IgD-negative memory B cell (primary cell): Measurements from ENCODE around the gene BCL2. TPM values are rescaled to one million over a fixed set of nuclear protein-coding genes. Genes with fewer than 3 reads are reported as not detected.
"Not testable (repeated sequence)": the region's sequence is repeated elsewhere in the genome, so short reads cannot be mapped to it uniquely, and the experiment has no call there.

Source experiments
- H3K27ac Mint-ChIP-seq, 3 donors: one replicate each; pipeline ENCODE4 v1.8.0; 2020 to 2022; ENCODE audit warnings: mild to moderate bottlenecking in 3 of 3, mixed read lengths in 3 of 3, moderate library complexity in 1 of 3
- H3K27me3 Mint-ChIP-seq: one replicate; pipeline ENCODE4 v1.8.0; 2021; ENCODE audit warnings: mixed read lengths
- H3K36me3 Mint-ChIP-seq: one replicate; pipeline ENCODE4 v1.8.0; 2020; ENCODE audit warnings: mild to moderate bottlenecking, mixed read lengths
- H3K4me1 Mint-ChIP-seq, 3 donors: one replicate each; pipeline ENCODE4 v1.8.0; 2020 to 2022; ENCODE audit warnings: mixed read lengths in 3 of 3, mild to moderate bottlenecking in 1 of 3
- H3K4me3 Mint-ChIP-seq, 4 donors: one replicate each; pipeline ENCODE4 v1.8.0; 2020 to 2022; ENCODE audit warnings: mild to moderate bottlenecking in 4 of 4, mixed read lengths in 4 of 4, moderate library complexity in 3 of 4
- H3K9me3 Mint-ChIP-seq, 3 donors: one replicate each; pipeline ENCODE4 v1.8.0; 2020 to 2021; ENCODE audit warnings: mixed read lengths in 3 of 3, mild to moderate bottlenecking in 1 of 3
- polyA plus RNA-seq: library from polyadenylated mRNA; unstranded; fragments of 300-500 nt; fragmentation: Illumina TruSeq; gene quantifications from one replicate; pipeline ENCODE4 v1.2.3, GENCODE V29; 2021

Gene BCL2
- polyA plus RNA-seq, 1 donor from 2014 or later, result 36.2 TPM

DNA sequence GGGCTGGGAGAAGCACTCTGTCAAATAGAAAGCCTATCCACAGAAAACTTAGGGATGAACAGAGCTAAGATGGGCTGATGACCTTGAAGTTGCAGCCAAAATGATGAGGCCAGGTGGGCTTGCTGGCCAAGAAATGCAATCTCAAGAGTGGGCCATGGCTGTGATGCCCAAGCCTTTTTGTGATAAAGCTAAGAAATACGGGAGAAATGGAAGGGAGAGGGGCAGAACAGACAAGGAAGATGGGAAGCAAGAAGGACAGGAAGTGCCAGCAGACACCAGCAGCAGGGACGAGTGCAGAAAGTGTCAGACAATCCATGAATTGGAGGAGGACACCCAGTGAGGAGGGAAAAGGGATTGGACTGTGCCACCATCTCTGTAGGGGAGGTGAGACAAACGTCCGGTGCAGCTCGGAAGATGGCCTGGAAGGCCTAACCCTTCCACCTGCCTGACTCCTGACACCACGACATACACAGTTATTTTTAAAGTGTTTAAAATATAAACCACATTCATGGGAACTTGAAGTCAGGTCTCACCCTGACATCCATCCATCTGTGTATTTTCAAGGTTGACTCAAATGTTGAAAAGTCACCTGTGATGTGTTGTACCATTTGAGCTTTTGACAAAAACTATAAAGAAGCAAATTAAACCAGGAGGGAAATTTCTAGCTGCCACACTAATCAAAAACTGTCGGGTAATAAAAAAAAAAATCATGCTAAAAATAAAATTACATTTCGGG lies 105.5 kb downstream of the BCL2 start:
- H3K9me3 Mint-ChIP-seq, result peaks cover 0 to 3% (median 0%) of the 10 kb centered on the region in 3 donors
- H3K4me3 Mint-ChIP-seq, result peak overlapping the region in 1 of 4 donors; percentile 31
- peaks cover 49 to 74% (median 51%) of the 10 kb centered on the region in 3 donors for H3K4me1 Mint-ChIP-seq
- H3K36me3 Mint-ChIP-seq, result peaks cover 14% of the 10 kb centered on the region
- H3K27me3 Mint-ChIP-seq, result peaks cover 2% of the 10 kb centered on the region
- H3K27ac Mint-ChIP-seq, result peak overlapping the region; percentile 1 to 92 (median 77)

DNA sequence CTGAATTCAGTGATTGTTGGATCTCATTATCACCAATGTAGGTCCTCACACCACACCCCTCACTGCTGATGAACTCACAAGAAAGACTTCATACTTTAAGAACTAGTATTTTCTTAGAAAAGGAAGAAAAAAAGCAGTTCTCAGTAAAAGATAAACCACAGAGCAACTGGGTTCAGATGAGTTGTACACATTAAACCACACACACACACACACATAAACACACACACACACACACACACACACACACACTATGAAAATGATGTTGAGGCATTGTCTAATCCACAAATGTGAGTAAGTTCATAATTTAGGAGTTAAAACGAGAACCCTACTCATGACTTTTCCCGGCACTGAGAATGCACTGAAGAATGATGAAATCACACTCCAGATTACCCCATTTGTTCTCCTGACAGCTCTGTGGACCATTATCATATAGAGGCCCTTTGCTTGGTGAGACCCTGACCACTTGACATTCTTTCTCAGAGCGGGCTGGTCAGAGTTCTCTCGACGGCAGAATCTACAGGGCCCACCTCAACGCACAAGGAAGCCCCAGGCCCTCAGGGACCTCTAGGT lies 106.2 kb downstream of the BCL2 start:
- peaks cover 7% of the 10 kb centered on the region for H3K36me3 Mint-ChIP-seq
- H3K4me1 Mint-ChIP-seq, result peaks cover 44 to 76% (median 46%) of the 10 kb centered on the region in 3 donors
- peaks cover 0 to 3% (median 0%) of the 10 kb centered on the region in 3 donors for H3K9me3 Mint-ChIP-seq
- peak overlapping the region in 2 of 4 donors; percentile 68 to 77 for H3K4me3 Mint-ChIP-seq
- H3K27ac Mint-ChIP-seq, result peak overlapping the region; percentile 1 to 92 (median 77)
- peaks cover 2% of the 10 kb centered on the region for H3K27me3 Mint-ChIP-seq

DNA sequence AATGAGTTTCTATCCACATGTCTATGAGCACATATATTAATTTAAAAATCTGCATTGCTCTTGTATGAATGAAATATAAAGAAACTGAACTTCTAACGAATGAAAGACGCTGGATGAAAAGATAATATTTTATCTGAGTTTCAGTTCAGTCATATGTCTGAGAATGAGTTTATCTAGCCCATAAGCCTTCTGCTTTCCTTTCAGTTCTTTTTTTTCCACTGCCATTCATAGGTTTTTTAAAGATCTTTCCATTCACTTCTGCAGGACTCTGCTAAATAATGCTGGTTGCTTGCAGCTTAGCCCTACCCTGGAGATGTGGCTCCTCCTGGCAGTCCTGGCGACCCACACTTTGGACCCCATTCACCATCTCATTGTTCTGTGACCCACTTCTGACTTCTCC lies 109.0 kb downstream of the BCL2 start:
- Mint-ChIP-seq H3K9me3 (peaks cover 0 to 3% (median 0%) of the 10 kb centered on the region in 3 donors), H3K36me3 (peaks cover 2% of the 10 kb centered on the region), H3K4me1 (peaks cover 48 to 76% (median 51%) of the 10 kb centered on the region in 3 donors), H3K27ac (peak overlapping the region; percentile 21 to 70 (median 26)), H3K4me3 (peak overlapping the region in 2 of 4 donors; percentile 1 to 66), H3K27me3 (peaks cover 2% of the 10 kb centered on the region)

DNA sequence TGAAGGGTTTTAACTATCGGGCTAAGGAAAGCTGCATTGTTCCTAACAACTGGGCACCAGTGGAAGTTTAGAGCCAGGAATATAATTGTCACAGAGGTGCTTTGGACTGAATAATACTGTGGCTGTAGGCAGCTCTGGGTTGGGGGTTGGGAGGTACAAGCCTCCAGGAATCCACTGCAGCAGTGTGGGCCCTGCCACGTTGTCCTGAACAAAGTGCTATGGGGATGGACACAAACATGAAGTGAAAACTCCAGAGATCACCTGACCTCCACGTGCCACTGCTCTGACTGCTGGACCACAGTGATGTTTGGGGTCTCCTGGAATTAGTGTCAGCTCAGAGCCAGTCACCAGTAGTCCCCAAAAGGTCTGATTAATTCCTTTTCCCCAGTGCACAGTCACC lies 110.9 kb downstream of the BCL2 start:
- Mint-ChIP-seq H3K27me3 (no peaks in the 10 kb centered on the region), H3K27ac (peak overlapping the region in 1 of 3 donors; percentile 68), H3K36me3 (no peaks in the 10 kb centered on the region), H3K4me1 (peaks cover 56 to 85% (median 60%) of the 10 kb centered on the region in 3 donors), H3K9me3 (no peaks in the 10 kb centered on the region), H3K4me3 (peak overlapping the region in 2 of 4 donors; percentile 20 to 69)

DNA sequence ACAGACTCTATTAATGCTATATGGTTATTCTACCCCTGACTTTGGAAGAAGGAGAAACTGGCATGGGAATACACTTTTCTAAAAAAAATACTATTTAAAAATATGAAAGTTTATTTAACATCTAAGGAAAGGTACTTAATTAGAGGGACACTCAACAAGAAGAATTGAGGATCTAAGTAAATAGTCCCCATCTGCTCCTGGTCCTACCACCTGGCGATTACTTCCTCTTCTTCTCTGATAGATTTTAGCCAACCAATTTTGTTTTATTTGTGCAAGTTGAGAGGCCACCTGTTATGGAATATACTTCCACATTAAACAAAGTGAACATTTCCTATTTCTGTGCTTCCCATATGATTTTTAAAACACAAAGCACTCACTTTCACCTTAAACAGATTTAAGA lies 111.7 kb downstream of the BCL2 start:
- H3K4me3 Mint-ChIP-seq, result peak overlapping the region in 3 of 4 donors; percentile 3 to 91 (median 70)
- H3K27me3 Mint-ChIP-seq, result no peaks in the 10 kb centered on the region
- peak overlapping the region; percentile 12 to 90 (median 65) for H3K27ac Mint-ChIP-seq
- H3K4me1 Mint-ChIP-seq, result peaks cover 53 to 84% (median 56%) of the 10 kb centered on the region in 3 donors
- H3K9me3 Mint-ChIP-seq, result no peaks in the 10 kb centered on the region
- H3K36me3 Mint-ChIP-seq, result no peaks in the 10 kb centered on the region

DNA sequence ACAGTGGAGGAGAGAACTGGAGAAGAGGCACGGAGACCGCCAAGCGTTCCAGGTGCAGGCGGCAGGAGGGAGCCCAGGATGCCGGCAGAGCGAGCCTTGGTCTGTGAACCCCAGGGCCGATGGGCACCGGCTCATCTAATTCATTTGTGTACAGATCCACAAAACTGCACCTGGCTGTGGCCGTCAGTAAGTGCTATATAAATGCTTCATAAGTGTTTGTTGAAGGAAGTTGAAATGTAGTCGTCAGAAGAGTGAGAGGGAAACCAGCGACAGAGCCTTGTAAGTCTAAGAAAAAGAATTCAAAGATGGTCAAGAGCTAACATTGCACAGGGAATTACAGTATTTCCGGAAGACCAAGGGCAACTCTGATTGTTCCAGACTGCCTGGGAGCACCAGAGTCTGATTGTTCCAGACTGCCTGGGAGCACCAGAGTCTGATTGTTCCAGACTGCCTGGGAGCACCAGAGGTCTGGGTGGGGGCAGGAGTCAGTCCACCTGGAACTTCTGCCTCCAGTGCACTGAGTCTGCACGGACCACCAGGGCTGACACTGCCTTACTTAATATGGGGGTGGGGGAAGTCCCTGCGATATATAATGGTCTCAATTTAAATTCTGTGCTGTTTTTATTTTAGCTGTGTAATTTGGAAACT lies 112.3 kb downstream of the BCL2 start:
- Mint-ChIP-seq H3K9me3 (no peaks in the 10 kb centered on the region), H3K27me3 (no peaks in the 10 kb centered on the region), H3K27ac (peak overlapping the region; percentile 33 to 94 (median 65)), H3K4me3 (peak overlapping the region; percentile 19 to 91 (median 76)), H3K4me1 (peaks cover 53 to 87% (median 56%) of the 10 kb centered on the region in 3 donors), H3K36me3 (peaks cover 2% of the 10 kb centered on the region)

DNA sequence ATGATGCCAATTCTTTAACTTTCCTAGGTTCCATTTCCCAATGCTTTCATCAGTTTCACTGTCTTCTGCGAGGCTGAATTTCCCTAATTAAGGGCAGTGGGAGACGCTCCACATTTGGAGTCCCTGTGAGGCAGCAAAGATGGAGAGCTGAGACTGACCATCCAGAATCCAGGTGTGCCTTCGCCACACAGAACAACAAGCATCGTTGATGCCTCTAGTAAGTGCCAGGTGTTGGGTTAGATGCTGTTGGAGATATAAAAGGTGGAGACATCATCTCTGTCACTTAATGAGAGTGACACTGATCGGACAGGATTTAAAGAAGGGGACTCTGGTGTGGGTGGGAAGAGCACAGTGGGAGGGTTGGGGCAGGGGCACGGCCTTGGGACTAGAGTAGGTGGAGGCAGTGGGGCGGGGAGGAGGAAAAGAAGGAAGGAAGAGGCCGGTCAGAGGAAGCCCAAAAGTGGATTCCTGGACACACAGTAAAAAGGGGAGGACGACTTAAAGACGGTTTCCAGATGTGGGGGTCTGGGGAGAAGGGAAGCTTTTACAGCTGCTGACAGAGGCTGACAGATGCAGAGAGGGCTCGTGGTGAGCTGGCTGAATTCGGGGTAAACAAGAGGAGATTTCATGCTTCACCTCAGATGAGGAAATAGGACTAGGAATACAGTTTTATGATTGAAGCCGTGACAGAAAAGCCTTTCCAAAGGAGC lies 113.0 kb downstream of the BCL2 start:
- Mint-ChIP-seq H3K27me3 (no peaks in the 10 kb centered on the region), H3K4me1 (peaks cover 53 to 84% (median 56%) of the 10 kb centered on the region in 3 donors), H3K4me3 (peak overlapping the region; percentile 23 to 91 (median 76)), H3K9me3 (no peaks in the 10 kb centered on the region), H3K36me3 (peaks cover 2% of the 10 kb centered on the region), H3K27ac (peak overlapping the region; percentile 33 to 94 (median 65))

DNA sequence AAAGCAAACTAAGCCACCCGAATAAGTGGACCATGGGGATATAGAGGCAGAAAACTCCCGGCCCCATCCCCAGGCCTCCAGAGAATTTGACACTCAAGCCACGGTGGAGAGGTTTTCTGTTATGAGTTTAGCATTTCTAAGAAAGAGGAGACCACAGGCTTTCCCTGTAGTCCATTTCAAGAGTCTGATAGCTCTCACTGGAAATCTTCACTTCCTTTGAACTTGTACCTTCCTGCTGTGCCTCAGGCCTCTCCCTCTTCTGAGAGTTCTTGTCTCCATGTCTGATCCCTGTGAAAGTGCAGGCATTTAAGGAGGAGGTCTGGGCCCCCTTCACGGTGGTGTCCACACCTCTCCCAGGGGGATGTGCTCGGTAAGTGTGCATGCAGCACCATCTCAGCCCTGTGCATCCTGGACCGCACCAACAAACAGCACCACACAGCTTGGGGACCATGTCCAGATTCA lies 113.7 kb downstream of the BCL2 start:
- Mint-ChIP-seq H3K4me1 (peaks cover 48 to 82% (median 52%) of the 10 kb centered on the region in 3 donors), H3K36me3 (peaks cover 2% of the 10 kb centered on the region), H3K27ac (peak overlapping the region; percentile 25 to 94 (median 77)), H3K27me3 (no peaks in the 10 kb centered on the region), H3K9me3 (no peaks in the 10 kb centered on the region), H3K4me3 (peak overlapping the region; percentile 23 to 91 (median 65))

DNA sequence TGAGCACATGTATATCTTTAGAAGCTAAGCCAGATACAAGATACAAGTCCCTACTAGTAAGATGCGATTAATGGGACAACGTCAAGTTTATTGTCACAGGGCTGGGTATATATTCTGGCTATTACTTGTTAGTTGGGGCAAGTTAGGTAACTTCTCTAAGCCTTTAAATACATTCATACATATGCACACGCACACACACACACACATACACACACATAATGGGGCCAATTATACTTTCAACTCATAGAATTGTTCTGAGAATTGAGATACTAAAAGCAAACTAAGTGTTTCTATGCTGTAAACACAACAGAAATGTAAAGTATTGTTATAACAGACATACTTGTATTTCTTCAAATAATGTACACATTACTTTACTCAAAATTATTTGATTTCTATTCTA lies 116.1 kb downstream of the BCL2 start:
- Mint-ChIP-seq H3K27ac (peak overlapping the region in 1 of 3 donors; percentile 22), H3K4me1 (peaks cover 37 to 61% (median 43%) of the 10 kb centered on the region in 3 donors), H3K4me3 (no peak overlapping the region), H3K9me3 (no peaks in the 10 kb centered on the region), H3K36me3 (peaks cover 2% of the 10 kb centered on the region), H3K27me3 (no peaks in the 10 kb centered on the region)

DNA sequence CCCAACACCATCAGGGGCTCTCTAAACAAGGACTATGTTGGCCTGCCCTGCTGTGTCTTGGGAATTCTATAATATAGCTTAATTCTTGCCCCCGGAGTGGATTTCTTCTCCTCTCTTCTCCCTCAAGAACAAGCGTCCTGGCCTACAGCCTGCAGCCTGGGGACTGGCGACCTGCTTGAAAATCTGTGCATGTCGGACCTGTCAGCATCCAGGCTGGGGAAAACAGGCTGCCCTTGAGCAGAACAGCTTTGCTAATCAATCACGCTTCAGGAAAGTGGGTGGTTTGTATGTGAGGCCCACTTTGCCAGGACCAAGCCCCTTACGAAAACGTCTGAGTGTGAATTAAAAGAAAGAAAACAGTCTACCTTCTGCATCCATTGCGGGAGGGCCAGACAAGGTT lies 116.7 kb downstream of the BCL2 start:
- Mint-ChIP-seq H3K9me3 (no peaks in the 10 kb centered on the region), H3K4me1 (peaks cover 31 to 55% (median 39%) of the 10 kb centered on the region in 3 donors), H3K27me3 (no peaks in the 10 kb centered on the region), H3K27ac (no peak overlapping the region), H3K36me3 (peaks cover 2% of the 10 kb centered on the region), H3K4me3 (no peak overlapping the region)

DNA sequence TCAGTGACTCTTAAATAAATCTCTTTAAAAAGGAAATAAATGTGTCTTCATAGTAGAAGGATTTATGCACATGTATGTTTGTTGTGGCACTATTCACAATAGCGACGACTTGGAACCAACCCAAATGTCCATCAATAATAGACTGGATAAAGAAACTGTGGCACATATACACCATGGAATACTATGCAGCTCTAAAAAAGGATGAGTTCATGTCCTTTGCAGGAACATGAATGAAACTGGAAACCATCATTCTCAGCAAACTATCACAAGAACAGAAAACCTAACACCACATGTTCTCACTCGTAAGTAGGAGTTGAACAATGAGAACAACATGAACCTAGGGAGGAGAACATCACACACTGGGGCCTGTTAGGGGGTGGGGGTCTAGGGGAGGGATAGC lies 118.1 kb downstream of the BCL2 start:
- H3K4me3 Mint-ChIP-seq, H3K27me3 Mint-ChIP-seq, H3K27ac Mint-ChIP-seq, H3K9me3 Mint-ChIP-seq, H3K36me3 Mint-ChIP-seq: not testable (repeated sequence)
- H3K4me1 Mint-ChIP-seq, result peaks cover 26 to 46% (median 28%) of the 10 kb centered on the region in 3 donors

DNA sequence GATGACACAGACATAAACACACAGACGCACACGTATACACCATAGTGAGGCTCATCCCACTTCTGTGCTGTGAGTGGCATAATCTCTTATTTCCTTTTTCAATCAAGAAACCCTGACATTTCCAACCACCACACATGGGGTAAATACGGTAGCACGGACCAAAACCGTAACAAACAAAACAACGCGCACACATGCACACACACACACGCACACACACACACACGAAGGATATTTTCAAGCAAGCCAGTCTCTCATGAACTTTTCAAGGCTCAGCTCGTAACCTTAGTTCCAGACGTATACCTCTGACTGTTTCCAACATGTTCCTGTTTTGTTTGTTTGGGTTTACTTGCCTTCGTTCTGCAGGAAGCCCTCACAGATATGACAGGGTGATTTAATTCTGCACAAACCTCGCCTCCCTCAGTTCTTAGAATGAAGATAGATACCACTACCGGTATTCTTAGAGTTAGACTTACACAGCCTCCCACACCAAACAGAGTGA lies 119.8 kb downstream of the BCL2 start:
- H3K27ac Mint-ChIP-seq, result no peak overlapping the region

DNA sequence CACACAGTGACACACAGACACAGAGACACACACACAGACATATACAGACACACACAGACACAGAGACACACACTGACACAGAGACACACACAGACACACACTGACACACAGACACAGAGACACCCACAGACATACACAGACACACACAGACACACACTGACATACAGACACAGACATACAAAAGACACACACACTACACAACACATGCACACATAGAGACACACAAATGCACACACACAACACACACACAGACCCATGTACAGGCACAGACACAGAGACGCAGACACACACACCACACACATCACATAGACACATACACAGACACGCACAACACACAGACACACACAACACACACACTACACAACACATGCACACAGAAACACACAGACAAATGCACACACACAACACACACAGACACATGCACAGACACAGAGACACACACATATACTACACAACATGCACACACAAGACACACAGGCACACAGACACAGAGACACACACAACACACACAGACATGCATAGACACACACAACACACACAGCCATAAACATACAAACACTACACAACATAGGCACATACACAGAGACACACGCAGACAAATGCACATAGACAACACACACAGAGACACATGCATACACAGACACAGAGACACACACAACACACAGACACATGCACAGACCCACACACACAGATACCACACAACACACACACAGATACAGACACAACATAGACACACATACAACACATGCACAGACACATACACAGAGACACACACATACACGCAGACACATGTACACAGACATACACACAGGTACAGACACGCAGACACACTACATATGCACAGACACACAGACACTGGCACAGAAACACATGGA lies 120.5 kb downstream of the BCL2 start:
- no peak overlapping the region for H3K27ac Mint-ChIP-seq
- no peak overlapping the region for H3K4me3 Mint-ChIP-seq
- no peaks in the 10 kb centered on the region for H3K27me3 Mint-ChIP-seq
- H3K4me1 Mint-ChIP-seq, result peaks cover 7 to 26% (median 8%) of the 10 kb centered on the region in 3 donors
- peaks cover 2% of the 10 kb centered on the region for H3K36me3 Mint-ChIP-seq
- H3K9me3 Mint-ChIP-seq, result no peaks in the 10 kb centered on the region

More for the DNA sequence above, 119.8 kb downstream of the BCL2 start:
- no peaks in the 10 kb centered on the region for H3K27me3 Mint-ChIP-seq
- peaks cover 12 to 32% (median 12%) of the 10 kb centered on the region in 3 donors for H3K4me1 Mint-ChIP-seq
- no peaks in the 10 kb centered on the region for H3K9me3 Mint-ChIP-seq
- H3K36me3 Mint-ChIP-seq, result peaks cover 2% of the 10 kb centered on the region
- no peak overlapping the region for H3K4me3 Mint-ChIP-seq
